ENCODE measurements around the gene SVBP. TPM values are rescaled to one million over a fixed set of nuclear protein-coding genes. Genes with fewer than 3 reads are reported as not detected.

Gene SVBP
- total and polyA plus RNA-seq, 2 of the 8 experiments (the other 6 are each of a cell fraction or from before 2014, with no cell fraction given), result 29.7 to 30.2 TPM

- TF ChIP-seq CBX5 (IDR thresholded peaks at IDR 0.05; ENCODE audit: low read depth, low read length) (no peak), BACH1 (IDR thresholded peaks at IDR 0.05; ENCODE audit: low read length) (no peak)
Observed at GRCh38 chr1:42846257-42847110, 29.3 kb upstream of the SVBP start, which contains the start of gene ZNF691 (continued).

All from H1 (cell line).